ES-I3 (cell line): ENCODE measurements around the gene CEACAM18.
"Not testable (repeated sequence)": the region's sequence is repeated elsewhere in the genome, so short reads cannot be mapped to it uniquely, and the experiment has no call there.

Source experiments
- H3K36me3 ChIP-seq: 2 replicates; pipeline ENCODE4 v1.6.1; 2013; ENCODE audit warnings: mild to moderate bottlenecking, low read length, control low read depth, moderate library complexity; ENCODE audit not compliant: insufficient read depth
- H3K4me1 ChIP-seq: 2 replicates; pipeline ENCODE4 v1.6.1; 2013; ENCODE audit warnings: mild to moderate bottlenecking, control low read depth, low read length; ENCODE audit not compliant: insufficient read depth
- H3K9ac ChIP-seq: 2 replicates; pipeline ENCODE4 v1.6.1; 2013; ENCODE audit warnings: low read depth, mild to moderate bottlenecking, low read length, moderate library complexity
- H3K9me3 ChIP-seq: 2 replicates; pipeline ENCODE4 v1.6.1; 2013; ENCODE audit warnings: mild to moderate bottlenecking, low read length, moderate library complexity; ENCODE audit not compliant: control insufficient read depth, insufficient read depth

CEACAM18 gene

GRCh38 chr19:51456541-51457290 is 21.6 kb upstream of the CEACAM18 start:
- no peaks in the 10 kb centered on the region for H3K4me1 ChIP-seq
- H3K36me3 ChIP-seq = no peaks in the 10 kb centered on the region
- H3K9ac ChIP-seq = no peak overlapping the region

GRCh38 chr19:51457351-51458013 is 20.9 kb upstream of the CEACAM18 start:
- Histone ChIP-seq H3K4me1 (no peaks in the 10 kb centered on the region), H3K9me3 (no peaks in the 10 kb centered on the region), H3K9ac (no peak overlapping the region), H3K36me3 (no peaks in the 10 kb centered on the region)

More at GRCh38 chr19:51456541-51457290, 21.6 kb upstream of the CEACAM18 start:
- no peaks in the 10 kb centered on the region for H3K9me3 ChIP-seq

GRCh38 chr19:51458051-51458645 is 20.2 kb upstream of the CEACAM18 start, which contains the start of gene SIGLEC8:
SIGLEC8 (minus strand) TSS chr19:51458454; CDS start chr19:51458387, 67 bp downstream.
- no peaks in the 10 kb centered on the region for H3K4me1 ChIP-seq
- H3K9ac ChIP-seq = no peak within 1 kb of the TSS
- H3K9me3 ChIP-seq = no peaks in the 10 kb centered on the region
- H3K36me3 ChIP-seq = no peaks in the 10 kb centered on the region

GRCh38 chr19:51458899-51459505 is 19.3 kb upstream of the CEACAM18 start:
- Histone ChIP-seq H3K9me3 (no peaks in the 10 kb centered on the region), H3K9ac (no peak overlapping the region), H3K36me3 (no peaks in the 10 kb centered on the region), H3K4me1 (no peaks in the 10 kb centered on the region)

GRCh38 chr19:51460164-51460992 is 18.0 kb upstream of the CEACAM18 start:
- H3K9me3 ChIP-seq = no peaks in the 10 kb centered on the region

GRCh38 chr19:51461723-51462161 is 16.6 kb upstream of the CEACAM18 start:
- no peak overlapping the region for H3K9ac ChIP-seq

More at GRCh38 chr19:51460164-51460992, 18.0 kb upstream of the CEACAM18 start:
- Histone ChIP-seq H3K9ac (peak overlapping the region; percentile 58; the same call in 1 of the 2 replicates), H3K36me3 (no peaks in the 10 kb centered on the region), H3K4me1 (no peaks in the 10 kb centered on the region)

GRCh38 chr19:51462276-51462675 is 16.1 kb upstream of the CEACAM18 start:
- no peak overlapping the region for H3K9ac ChIP-seq
- H3K4me1 ChIP-seq = no peaks in the 10 kb centered on the region
- H3K36me3 ChIP-seq = no peaks in the 10 kb centered on the region
- no peaks in the 10 kb centered on the region for H3K9me3 ChIP-seq

More at GRCh38 chr19:51461723-51462161, 16.6 kb upstream of the CEACAM18 start:
- H3K9me3 ChIP-seq = no peaks in the 10 kb centered on the region
- no peaks in the 10 kb centered on the region for H3K4me1 ChIP-seq
- H3K36me3 ChIP-seq = no peaks in the 10 kb centered on the region

GRCh38 chr19:51462681-51463080 is 15.7 kb upstream of the CEACAM18 start:
- H3K36me3 ChIP-seq = no peaks in the 10 kb centered on the region
- no peaks in the 10 kb centered on the region for H3K4me1 ChIP-seq
- no peak overlapping the region for H3K9ac ChIP-seq
- H3K9me3 ChIP-seq = no peaks in the 10 kb centered on the region

GRCh38 chr19:51463976-51464581 is 14.3 kb upstream of the CEACAM18 start:
- not testable (repeated sequence) for H3K9me3 ChIP-seq, H3K9ac ChIP-seq, H3K36me3 ChIP-seq, H3K4me1 ChIP-seq

GRCh38 chr19:51466723-51467122 is 11.6 kb upstream of the CEACAM18 start:
- H3K36me3 ChIP-seq = no peaks in the 10 kb centered on the region
- H3K9me3 ChIP-seq = no peaks in the 10 kb centered on the region
- H3K4me1 ChIP-seq = no peaks in the 10 kb centered on the region
- H3K9ac ChIP-seq = no peak overlapping the region

GRCh38 chr19:51467864-51468544 is 10.3 kb upstream of the CEACAM18 start:
- H3K9me3 ChIP-seq = no peaks in the 10 kb centered on the region
- no peak overlapping the region for H3K9ac ChIP-seq
- no peaks in the 10 kb centered on the region for H3K4me1 ChIP-seq
- H3K36me3 ChIP-seq = no peaks in the 10 kb centered on the region

GRCh38 chr19:51468545-51468920 is 9.8 kb upstream of the CEACAM18 start:
- Histone ChIP-seq H3K4me1 (no peaks in the 10 kb centered on the region), H3K36me3 (no peaks in the 10 kb centered on the region), H3K9ac (no peak overlapping the region), H3K9me3 (no peaks in the 10 kb centered on the region)

- no peak overlapping the region for H3K9ac ChIP-seq
- no peaks in the 10 kb centered on the region for H3K4me1 ChIP-seq
- H3K9me3 ChIP-seq = no peaks in the 10 kb centered on the region
- no peaks in the 10 kb centered on the region for H3K36me3 ChIP-seq
Measured at GRCh38 chr19:51469162-51469561, 9.2 kb upstream of the CEACAM18 start.
